H54 (cell line): ENCODE data around the gene SGIP1.
"Not testable (repeated sequence)": the region's sequence is repeated elsewhere in the genome, so short reads cannot be mapped to it uniquely, and the experiment has no call there.

Experiments
- DNase-seq: peaks from one replicate; pipeline ENCODE4 v3.0.0; 2011; ENCODE audit warnings: low spot score, mixed read lengths; ENCODE audit not compliant: insufficient read length
- FAIRE-seq: peaks from 3 replicates; lab custom pipeline; 2011; peaks lifted over from hg19 to GRCh38; lab: Jason Lieb, UNC
- POLR2A ChIP-seq: IDR thresholded peaks from 2 replicates; pipeline ENCODE4 v1.6.1; 2011; ENCODE audit warnings: low read depth, mild to moderate bottlenecking, low read length

SGIP1 gene

DNA sequence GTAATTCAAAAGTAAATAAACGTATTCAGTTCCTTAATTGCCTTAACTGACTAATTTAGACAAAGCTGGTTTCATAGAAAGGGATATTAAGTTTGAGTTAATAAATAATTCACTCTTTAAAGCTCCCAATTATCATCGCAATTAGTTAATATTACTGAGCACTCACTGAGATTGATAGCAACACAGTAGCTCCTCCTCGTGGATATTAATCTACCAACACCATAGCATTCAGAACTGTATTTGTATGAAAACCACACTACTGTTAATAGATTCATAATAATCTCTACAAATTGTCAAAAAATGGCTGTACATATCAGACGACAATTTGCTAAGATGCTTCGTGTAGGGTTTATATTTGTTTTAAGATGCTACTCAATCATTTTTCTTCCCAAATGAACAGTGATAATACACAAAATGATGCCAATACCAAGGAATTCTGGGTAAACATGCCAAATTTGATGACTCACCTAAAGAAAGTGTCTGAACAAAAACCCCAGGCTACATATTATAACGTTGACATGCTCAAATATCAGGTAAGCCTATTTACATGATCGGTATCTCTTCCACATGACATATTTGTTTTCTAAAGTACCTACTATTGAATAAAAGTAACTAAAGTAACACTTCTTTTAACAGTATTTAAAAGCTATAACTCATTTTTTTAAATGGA is 199.5 kb downstream of the SGIP1 start:
- peak; percentile 6 for FAIRE-seq
- DNase-seq = no peak

GRCh38 chr1:66734531-66734930 is 200.6 kb downstream of the SGIP1 start:
- DNase-seq, FAIRE-seq: not testable (repeated sequence)

More for the DNA sequence above, 199.5 kb downstream of the SGIP1 start:
- no peak for TF ChIP-seq POLR2A

DNA sequence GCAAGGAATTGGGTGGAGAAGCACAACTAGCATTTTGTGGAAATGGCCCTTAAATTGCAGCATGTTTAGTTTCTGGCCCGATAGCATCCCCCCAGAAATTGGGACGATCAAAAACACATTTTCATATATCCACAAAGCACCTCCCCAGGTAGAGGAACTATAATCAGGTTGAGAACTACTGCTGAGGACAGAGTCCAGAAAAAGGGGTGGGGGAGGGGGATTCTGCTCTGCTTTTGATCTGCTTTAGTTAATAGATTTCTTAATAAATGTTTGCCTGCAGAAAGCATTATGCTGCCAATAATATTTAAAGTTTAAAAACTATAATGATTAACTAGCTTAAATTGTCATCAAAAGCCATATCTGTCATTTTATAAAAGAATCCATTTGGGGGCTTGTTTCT is 203.9 kb downstream of the SGIP1 start:
- DNase-seq (no peak), FAIRE-seq (no peak)
- TF ChIP-seq POLR2A = no peak

DNA sequence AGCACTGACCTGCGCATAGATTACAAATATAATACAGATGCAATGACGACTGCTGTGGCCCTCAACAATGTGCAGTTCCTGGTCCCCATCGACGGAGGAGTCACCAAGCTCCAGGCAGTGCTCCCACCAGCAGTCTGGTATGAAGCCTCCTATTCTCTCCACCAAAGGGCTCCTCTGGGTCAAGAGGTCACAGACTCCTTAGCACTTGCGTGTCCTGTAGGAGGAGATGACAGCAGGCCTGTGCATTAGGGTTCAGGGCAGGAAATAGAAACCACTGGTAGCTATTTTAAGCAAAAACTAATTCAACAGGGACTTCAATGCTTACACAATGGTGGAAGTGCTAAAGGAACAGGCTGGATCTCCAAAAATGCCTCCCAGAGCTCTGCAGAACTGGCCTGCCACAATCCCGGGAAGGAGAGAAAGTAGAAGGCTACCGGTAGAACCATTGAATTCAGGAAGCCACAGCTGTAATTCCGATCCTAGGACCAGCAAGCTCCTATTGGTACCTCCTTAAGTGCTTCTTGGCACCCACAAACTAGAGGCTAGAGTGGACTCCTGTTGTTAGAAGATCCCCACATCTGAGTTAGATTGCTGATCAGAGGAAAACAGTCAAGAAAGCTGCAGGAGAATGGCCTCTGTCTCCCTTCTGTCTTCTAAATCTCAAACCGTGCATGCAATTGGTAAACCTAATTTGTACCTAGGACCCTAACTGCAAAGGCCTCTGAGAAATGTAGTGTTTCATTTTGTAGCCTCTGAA is 205.6 kb downstream of the SGIP1 start:
- TF ChIP-seq POLR2A = no peak
- FAIRE-seq (no peak), DNase-seq (no peak)

- TF ChIP-seq POLR2A = no peak
- FAIRE-seq = no peak
- no peak for DNase-seq
These were observed 211.5 kb downstream of the SGIP1 start for GRCh38 chr1:66745451-66745850.

DNA sequence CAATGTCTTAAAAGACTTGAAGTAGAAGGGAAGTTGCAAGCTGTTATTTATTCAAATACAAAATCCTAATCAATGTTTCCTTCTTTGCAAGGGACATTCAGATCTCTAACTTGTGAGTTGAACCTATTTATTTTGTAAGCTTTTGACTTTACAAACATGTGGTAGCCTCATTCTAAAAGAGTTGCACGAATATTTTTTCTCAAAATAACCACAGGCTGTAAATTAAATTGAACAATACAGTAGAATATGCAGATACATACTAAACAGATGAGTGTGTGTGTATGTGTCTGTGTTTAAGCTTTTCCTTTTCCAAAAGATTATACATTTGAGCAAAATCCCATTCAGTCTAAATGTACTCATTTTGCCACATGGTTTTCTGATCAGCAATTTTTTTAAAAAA is 213.5 kb downstream of the SGIP1 start:
- no peak for TF ChIP-seq POLR2A
- DNase-seq = no peak
- peak; percentile 15 for FAIRE-seq

DNA sequence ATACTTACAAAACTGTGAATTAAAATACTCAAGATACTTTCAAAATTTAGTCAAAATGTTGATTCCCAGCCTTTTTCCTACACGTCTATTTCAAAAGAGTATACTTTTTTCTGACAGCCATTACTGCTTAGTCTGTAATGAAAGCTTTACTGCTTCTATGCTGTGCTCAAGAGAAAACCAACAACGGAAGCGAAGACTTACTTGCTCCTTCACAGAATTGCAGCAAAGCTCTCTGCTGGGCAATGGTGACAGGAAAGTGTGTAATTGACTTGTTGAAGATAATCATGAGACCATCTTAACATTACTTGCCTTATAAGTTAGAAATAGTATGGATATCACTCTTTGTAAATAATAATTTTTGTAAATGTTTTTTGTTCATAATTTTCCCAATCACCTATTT is 216.6 kb downstream of the SGIP1 start:
- FAIRE-seq = no peak
- no peak for DNase-seq
- TF ChIP-seq POLR2A = no peak

GRCh38 chr1:66751160-66751559 is 217.2 kb downstream of the SGIP1 start:
- no peak for TF ChIP-seq POLR2A
- DNase-seq = no peak
- FAIRE-seq = no peak

GRCh38 chr1:66752000-66752592 is 218.1 kb downstream of the SGIP1 start, which contains the start of gene DYNLT5:
DYNLT5 (plus strand) TSS chr1:66752459; CDS start chr1:66754659, 2,200 bp downstream.
- FAIRE-seq (no peak), DNase-seq (no peak)
- TF ChIP-seq POLR2A = no peak

- no peak for TF ChIP-seq POLR2A
- FAIRE-seq = no peak
- DNase-seq = no peak
These were observed 218.9 kb downstream of the SGIP1 start for GRCh38 chr1:66752671-66753371.

GRCh38 chr1:66757722-66758240 is 223.8 kb downstream of the SGIP1 start:
- FAIRE-seq = no peak

DNA sequence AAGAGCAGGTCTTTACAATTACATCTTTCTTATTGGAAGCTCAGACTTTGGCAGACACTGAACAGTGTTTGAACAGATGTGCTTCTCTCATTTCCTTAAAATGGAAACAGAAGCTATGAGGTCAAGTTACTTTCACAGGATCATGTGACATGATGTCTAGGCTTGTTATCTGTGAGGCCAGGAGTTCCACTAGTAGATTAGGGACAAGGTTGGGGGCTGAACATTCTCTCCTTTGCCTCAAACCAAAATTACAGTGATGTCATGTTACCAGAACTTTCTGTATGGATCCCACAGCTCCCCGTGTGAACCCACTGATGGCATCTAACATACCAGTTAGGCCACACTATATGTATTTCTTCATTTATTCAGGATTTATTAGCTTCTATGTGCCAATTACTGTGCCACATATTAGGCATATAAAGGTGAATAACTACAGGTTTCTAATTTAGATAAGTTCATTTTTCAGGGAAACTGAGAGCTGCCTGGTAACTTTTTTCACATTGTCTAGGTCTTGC is 224.3 kb downstream of the SGIP1 start:
- no peak for FAIRE-seq
- TF ChIP-seq POLR2A = no peak
- no peak for DNase-seq

More at GRCh38 chr1:66757722-66758240, 223.8 kb downstream of the SGIP1 start:
- TF ChIP-seq POLR2A = no peak
- no peak for DNase-seq

DNA sequence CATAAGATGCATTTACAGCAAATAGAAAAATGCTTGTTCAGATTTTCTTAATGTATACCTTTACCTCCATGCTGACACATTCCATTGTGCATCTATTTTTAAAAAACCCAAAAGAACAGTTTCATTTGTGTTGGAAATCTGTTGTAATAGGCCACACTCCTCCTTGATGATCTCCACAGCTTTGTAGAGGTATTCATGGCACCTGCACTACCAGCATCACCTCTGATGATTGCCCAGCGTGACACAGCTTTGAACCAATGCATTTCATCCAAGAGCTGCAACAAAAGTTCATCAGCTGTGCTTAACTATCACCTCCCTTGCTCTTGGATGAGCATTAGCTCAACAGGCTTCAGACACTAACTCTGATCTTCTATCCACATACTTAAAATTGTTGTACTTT is 226.6 kb downstream of the SGIP1 start:
- FAIRE-seq (no peak), DNase-seq (no peak)
- TF ChIP-seq POLR2A = no peak
